ENCODE results near the gene AREL1.

DNA sequence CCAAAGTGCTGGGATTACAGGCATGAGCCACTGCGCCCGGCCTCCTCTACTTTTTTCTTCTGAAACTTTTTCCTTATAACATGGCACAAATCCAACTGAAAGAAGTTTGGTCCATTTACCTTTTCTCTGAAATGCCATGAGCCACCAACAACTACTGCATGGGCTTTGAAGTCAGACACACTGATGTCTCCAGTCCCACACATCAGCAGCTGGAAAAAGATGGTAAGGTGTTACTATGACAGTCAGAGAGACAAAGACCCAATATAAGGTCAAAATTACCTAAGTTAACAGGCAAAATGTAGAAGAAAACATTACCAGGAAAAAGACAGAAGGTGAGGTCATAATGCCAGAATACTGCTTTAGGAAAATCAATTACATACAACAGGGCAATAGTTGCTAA, 48.2 kb downstream of the AREL1 start:
- TF ChIP-seq, protein P1, sequence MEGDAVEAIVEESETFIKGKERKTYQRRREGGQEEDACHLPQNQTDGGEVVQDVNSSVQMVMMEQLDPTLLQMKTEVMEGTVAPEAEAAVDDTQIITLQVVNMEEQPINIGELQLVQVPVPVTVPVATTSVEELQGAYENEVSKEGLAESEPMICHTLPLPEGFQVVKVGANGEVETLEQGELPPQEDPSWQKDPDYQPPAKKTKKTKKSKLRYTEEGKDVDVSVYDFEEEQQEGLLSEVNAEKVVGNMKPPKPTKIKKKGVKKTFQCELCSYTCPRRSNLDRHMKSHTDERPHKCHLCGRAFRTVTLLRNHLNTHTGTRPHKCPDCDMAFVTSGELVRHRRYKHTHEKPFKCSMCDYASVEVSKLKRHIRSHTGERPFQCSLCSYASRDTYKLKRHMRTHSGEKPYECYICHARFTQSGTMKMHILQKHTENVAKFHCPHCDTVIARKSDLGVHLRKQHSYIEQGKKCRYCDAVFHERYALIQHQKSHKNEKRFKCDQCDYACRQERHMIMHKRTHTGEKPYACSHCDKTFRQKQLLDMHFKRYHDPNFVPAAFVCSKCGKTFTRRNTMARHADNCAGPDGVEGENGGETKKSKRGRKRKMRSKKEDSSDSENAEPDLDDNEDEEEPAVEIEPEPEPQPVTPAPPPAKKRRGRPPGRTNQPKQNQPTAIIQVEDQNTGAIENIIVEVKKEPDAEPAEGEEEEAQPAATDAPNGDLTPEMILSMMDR (IDR thresholded peaks at IDR 0.05) = no peak
- TF ChIP-seq POLR2A (IDR thresholded peaks at IDR 0.05) = no peak

All from Peyer's patch (tissue), 4 donors.